GM21526 (cell line): ENCODE measurements around the gene MKRN2OS.
"Not testable (repeated sequence)": the region's sequence is repeated elsewhere in the genome, so short reads cannot be mapped to it uniquely, and the experiment has no call there.

Experiments used
- ATAC-seq: cut with Tn5 transposase; IDR thresholded peaks from one replicate; pipeline ENCODE4 v1.9.1; 2021; ENCODE audit warnings: moderate library complexity; ENCODE audit not compliant: unreplicated experiment, low FRiP score

MKRN2OS gene

GRCh38 chr3:12562451-12562850, 17.2 kb upstream of the MKRN2OS start:
- ATAC-seq, result no peak

DNA sequence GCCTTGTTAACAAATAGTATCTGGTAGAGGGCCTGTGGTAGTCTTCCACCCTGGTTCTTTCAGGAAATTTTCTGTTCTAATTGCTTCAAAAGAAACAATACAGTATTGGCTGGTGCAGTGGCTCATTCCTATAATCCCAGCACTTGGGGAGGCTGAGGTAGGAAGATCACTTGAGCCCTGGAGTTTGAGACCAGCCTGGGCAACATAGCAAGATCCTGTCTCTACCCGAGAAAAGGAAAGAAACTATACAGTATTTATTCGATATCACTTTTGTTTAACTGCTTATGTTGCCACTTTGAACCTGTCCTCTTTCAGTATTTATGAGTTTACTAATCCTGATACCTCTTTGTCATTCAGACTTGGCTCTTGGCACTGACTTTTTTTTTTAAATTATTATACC, 16.1 kb upstream of the MKRN2OS start:
- no peak for ATAC-seq

- ATAC-seq, result peak; percentile 31
Observed at GRCh38 chr3:12560505-12561190, 15.3 kb upstream of the MKRN2OS start.

DNA sequence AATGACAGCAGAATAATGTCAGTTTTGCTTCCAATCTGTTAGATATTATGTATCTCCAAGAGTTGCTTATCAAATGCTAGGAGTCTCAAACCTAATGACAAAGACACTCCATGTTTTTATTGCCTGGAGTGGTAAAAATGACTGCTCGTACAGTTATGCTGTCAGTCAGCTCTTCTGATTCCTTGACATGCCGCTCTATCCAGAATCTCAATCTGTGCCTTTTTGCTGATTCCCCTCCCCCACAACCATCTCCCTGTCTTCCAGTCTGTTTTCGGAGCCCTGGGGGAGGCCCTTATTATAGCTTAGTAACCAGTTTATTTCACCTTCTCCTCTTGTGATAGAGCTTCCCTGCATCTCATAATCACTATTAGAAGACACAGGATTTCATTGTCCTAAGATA, 14.2 kb upstream of the MKRN2OS start:
- ATAC-seq, result no peak

- ATAC-seq, result no peak
Observed at GRCh38 chr3:12558706-12559105, 13.4 kb upstream of the MKRN2OS start.

- ATAC-seq, result no peak
Observed at GRCh38 chr3:12557473-12558100, 12.3 kb upstream of the MKRN2OS start.

DNA sequence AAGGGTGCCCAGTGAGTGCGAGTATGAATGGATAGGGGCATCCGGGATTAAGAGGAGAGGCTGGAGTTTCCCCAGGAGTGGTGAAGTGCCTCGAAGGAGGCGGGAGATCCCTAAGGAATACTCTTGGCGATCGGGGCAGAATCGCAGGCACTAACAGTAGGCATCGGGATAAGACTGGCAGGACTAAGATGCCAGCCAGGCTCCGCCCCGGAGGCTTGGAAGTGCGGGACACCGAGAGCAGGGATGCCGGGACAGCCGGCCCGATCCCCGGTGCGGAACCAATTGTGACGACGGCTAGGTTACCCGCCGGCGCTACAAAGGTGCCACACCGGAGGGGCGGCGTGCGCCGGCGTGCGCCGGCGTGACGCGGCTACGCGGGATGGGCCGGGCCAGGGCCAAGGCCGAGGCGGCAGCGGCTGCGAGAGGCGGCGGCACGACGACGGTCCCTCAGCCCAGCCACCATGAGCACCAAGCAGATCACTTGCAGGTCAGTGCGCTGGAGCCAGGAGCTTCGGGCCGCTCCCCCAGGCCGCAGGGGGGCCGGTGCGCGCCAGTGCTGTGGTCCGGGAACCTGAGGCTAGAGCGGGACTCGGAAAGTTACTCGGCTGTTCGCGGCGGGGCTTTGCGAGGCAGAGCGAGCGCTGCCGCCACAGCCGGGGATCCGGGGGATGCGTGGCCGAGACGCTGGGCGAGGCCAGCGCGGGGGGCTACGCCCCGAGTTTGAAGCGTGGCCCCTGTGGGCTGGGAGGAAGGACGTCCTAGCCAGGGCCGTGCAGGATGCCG, 11.6 kb upstream of the MKRN2OS start, which contains the start of gene MKRN2:
Gene MKRN2, plus strand, starts transcription at position 398 of the 783 bp plus-strand sequence. Its CDS starts 64 bp downstream, at position 462.
- peak; percentile 77 for ATAC-seq

DNA sequence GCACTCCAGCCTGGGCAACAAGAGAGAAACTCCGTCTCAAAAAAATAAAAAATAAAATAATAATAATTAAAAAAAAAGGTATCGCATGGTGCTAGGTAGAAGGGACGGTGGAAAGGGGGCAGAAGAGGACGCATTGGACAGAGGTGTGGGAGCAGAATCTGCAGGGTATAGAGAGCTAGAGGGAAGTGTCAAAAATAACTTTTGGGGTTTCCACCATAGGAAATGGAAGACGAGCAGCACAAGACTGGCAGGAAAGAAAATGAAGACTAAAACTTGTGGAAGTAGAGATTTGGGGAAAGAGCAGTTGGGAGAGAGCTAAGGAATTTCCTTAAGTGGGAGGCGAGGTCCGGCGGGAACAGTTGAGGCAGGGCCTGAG, 11.0 kb upstream of the MKRN2OS start:
- ATAC-seq, result no peak

DNA sequence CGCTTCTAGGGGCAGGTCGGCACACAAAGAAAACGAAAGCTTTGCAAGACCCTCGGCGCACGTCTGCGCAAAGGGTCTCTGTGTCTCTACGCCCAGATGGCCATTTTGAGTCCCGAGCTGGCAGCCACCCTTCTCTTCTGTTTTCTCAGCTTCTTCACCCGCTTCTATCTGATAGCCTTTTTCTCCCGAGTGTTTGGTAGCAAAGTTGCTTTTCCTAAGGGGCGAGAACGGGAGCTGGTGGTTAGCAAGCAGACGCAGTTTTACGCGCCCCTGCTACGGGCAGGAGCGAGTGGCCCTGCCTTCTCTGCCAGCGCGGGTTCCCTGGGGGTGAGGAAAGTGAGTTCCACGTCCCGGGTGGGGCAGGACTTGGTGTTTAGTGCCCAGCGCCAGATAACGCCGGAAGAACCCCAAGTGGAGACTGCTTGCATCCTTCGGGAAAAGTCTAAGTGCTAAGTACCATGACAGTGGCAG, 8.7 kb upstream of the MKRN2OS start:
- no peak for ATAC-seq

DNA sequence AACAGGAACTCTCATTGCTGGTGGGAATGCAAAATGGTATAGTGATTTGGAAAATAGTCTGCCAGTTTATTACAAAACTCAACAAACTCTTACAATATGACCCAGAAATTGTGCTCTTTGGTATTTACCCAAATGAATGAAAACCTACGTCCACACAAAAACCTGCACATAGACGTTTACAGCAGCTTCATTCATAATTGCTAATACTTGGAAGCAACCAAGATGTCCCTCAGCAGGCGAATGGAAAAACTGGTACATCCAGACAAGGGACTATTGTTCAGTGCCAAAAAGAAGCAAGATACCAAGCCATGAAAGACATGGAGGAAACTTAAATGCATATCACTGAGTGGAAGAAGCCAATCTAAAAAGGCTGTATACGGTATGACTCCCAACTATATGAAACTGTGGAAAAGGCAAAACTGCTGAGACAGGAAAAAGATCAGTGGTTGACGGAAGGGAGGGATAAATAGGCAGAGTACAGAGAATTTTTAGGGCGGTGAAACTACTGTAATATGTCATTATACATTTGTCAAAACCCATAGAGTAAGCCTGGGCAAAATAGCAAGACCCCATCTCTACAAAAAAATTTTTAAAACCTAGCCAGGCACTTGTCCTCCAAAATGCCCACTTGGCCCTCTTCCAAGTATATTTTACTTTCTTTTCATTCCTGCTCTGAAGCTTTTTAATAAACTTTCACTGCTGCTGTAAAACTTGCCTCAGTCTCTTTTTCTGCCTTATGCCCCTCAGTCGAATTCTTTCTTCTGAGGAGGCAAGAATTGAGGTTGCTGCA, 4.9 kb upstream of the MKRN2OS start:
- ATAC-seq, result no peak

- ATAC-seq, result no peak
Observed at GRCh38 chr3:12544652-12545472, 437 bp downstream of the MKRN2OS start.

DNA sequence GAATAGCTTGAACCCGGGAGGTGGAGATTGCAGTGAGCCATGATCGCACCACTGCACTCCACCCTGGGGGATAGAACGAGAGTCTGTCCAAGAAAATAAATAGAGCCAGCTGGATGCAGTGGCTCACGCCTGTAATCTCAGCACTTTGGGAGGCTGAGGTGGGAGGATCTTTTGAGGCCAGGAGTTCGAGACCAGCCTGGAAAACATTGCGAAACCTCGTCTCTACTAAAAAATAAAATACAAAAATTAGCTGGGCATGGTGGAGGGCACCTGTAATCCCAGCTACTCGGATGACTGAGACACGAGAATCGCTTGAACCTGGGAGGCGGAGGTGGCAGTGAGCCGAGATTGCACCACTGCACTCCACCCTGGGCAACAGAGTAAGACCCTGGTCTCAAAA, 1.8 kb downstream of the MKRN2OS start:
- not testable (repeated sequence) for ATAC-seq

DNA sequence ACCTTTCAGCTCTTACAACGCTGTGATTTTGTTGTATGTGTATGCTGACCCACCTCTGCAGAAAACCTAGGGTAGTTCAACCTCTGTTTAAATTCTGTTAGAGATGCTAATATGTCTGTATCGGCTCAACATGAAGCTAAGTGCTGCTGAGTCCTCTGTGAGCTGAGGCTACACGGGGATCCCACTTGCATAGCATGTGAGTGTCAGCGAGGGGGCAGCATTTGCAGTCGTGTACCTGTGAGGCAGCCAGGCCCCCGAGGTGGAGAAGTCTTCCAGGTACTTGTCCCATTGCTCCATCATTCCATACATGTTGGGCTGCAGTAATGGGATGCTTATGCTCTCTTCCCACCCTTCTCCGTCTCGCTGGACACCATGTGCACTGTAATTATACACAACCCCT, 3.7 kb downstream of the MKRN2OS start:
- ATAC-seq, result no peak

- ATAC-seq, result no peak
Observed at GRCh38 chr3:12536423-12536822, 8.9 kb downstream of the MKRN2OS start.

DNA sequence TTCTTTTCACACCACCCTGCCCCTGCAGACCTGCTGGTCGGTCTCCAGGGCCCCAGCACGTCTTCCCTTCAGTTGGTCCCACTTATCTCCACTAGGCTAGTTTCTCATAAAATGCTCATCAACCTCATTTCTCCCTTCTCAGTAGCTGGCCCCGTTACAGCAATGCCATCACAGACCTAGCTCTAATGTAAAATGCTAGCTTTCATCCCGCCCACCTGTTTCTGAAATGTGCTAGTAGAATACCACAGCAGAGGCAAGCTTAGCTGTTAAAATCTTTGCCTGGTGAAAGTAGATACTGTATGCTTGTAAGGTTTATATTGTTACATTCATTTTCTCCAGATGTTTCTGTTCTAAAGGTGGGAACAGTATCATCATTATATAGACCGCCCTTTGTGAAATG, 13.1 kb downstream of the MKRN2OS start:
- no peak for ATAC-seq

DNA sequence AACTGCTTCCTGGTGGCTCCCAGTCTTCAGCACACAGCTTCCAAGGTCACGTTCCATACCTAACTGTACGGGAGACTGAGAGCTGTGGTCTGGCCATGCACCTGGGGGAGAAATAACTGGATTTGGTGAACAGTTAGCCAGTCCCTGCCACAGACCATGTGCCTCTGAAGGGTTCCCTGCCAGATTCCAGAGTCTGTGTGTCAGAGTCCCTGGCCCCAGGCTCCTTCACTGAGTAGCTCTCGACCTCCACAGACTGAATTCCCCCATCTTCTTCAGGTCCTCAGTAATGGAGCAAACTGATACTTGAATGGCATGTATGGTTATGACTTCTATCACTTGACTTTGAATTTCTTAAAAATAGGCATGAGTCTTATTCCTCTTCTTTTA, 17.5 kb downstream of the MKRN2OS start:
- ATAC-seq, result no peak

GRCh38 chr3:12522721-12523120, 22.6 kb downstream of the MKRN2OS start:
- ATAC-seq, result no peak

DNA sequence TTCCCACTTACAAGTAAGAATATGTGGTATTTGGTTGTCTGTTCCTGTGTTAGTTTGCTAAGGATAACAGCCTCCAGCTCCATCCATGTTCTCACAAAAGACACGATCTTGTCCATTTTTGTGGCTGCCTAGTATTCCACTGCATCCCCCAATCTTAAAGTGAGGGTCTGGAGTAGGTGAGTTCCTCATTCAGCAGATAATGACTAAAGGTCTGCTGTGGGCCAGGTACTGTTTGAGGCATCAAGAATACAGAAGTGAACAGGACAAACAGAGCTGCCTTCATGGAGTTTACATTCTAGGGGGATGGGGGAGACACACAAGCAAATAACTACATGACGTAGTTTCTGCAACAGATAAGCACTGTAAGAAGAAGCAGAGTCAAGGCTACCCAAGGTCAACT, 24.3 kb downstream of the MKRN2OS start:
- ATAC-seq, result no peak

GRCh38 chr3:12518261-12519028, 26.9 kb downstream of the MKRN2OS start:
- no peak for ATAC-seq
